Endodermal cell (in vitro differentiated cells): ENCODE measurements around the gene CASQ2. TPM values are rescaled to one million over a fixed set of nuclear protein-coding genes. Genes with fewer than 3 reads are reported as not detected.

ENCODE experiments used
- DNase-seq: peaks from one replicate; pipeline ENCODE4 v3.0.0-alpha.2; 2017
- H3K27ac ChIP-seq: 2 replicates; pipeline ENCODE4 v1.5.1; 2013; ENCODE audit warnings: mild to moderate bottlenecking, low read depth, low read length, moderate library complexity
- H3K27me3 ChIP-seq: 2 replicates; pipeline ENCODE4 v1.6.1; 2013; ENCODE audit warnings: mild to moderate bottlenecking, low read length, moderate library complexity; ENCODE audit not compliant: insufficient read depth, control insufficient read depth, poor library complexity, severe bottlenecking
- H3K36me3 ChIP-seq: 2 replicates; pipeline ENCODE4 v1.7.0; 2013; ENCODE audit warnings: mild to moderate bottlenecking, low read length, moderate library complexity; ENCODE audit not compliant: control insufficient read depth, insufficient read depth
- H3K4me1 ChIP-seq: one replicate; pipeline ENCODE4 v1.7.0; 2013; ENCODE audit warnings: low read length; ENCODE audit not compliant: control insufficient read depth, insufficient read depth
- H3K4me3 ChIP-seq: 2 replicates; pipeline ENCODE4 v1.5.1; 2013; ENCODE audit warnings: mild to moderate bottlenecking, low read length, moderate library complexity
- H3K9ac ChIP-seq: 2 replicates; pipeline ENCODE4 v1.6.1; 2013; ENCODE audit warnings: mild to moderate bottlenecking, low read length, moderate library complexity; ENCODE audit not compliant: poor library complexity, severe bottlenecking; ENCODE audit errors: extremely low read depth
- H3K9me3 ChIP-seq: 2 replicates; pipeline ENCODE4 v1.6.1; 2013; ENCODE audit warnings: mild to moderate bottlenecking, low read length, moderate library complexity; ENCODE audit not compliant: control insufficient read depth
- H3K27ac Mint-ChIP-seq: 2 replicates; pipeline ENCODE4 v1.8.0; 2020; ENCODE audit warnings: mixed read lengths
- H3K27me3 Mint-ChIP-seq: 2 replicates; pipeline ENCODE4 v1.8.0; 2021; ENCODE audit warnings: mild to moderate bottlenecking, mixed read lengths; ENCODE audit not compliant: insufficient read depth
- H3K36me3 Mint-ChIP-seq: 2 replicates; pipeline ENCODE4 v1.8.0; 2020; ENCODE audit warnings: low read depth, mixed read lengths
- H3K4me1 Mint-ChIP-seq: 2 replicates; pipeline ENCODE4 v1.8.0; 2020; ENCODE audit warnings: mixed read lengths
- H3K4me3 Mint-ChIP-seq: 2 replicates; pipeline ENCODE4 v1.8.0; 2020; ENCODE audit warnings: mild to moderate bottlenecking, moderate library complexity, mixed read lengths
- H3K9me3 Mint-ChIP-seq: 2 replicates; pipeline ENCODE4 v1.8.0; 2020; ENCODE audit warnings: mild to moderate bottlenecking, mixed read lengths
- CTCF ChIP-seq: fragments of 200-600 bp; sonication (generic); conservative IDR thresholded peaks from 2 replicates; pipeline ENCODE4 v1.5.0; 2021; ENCODE audit warnings: antibody characterized with exemption, mild to moderate bottlenecking
- WGBS, 2 experiments: methylation state at CpG; one replicate each; pipeline versions ENCODE4 v1.1.5 to v1.1.7; 2013; ENCODE audit warnings: missing lambda C conversion rate in 2 of 2, mixed read lengths in 1 of 2; ENCODE audit not compliant: insufficient coverage in 1 of 2, insufficient read length in 1 of 2; 5-methylcytosine and 5-hydroxymethylcytosine counted together
- total RNA-seq, 2 donors: library from RNA; stranded (reverse); fragmentation: NEBNext Ultra II Directional in 1 of 2; extraction: Animal tissue kit (Norgen Biotek cat#: 25700) in 1 of 2; gene quantifications; 2 replicates in 1 of 2; 3 replicates in 1 of 2; pipeline ENCODE4 v1.2.1, GENCODE V29; 2021

Gene CASQ2
- total RNA-seq, 2 donors from 2014 or later, result not detected

GRCh38 chr1:115692224-115692623, 76.3 kb downstream of the CASQ2 start:
- Histone ChIP-seq H3K4me3 (no peak overlapping the region), H3K9ac (no peak overlapping the region), H3K27me3 (no peaks in the 10 kb centered on the region), H3K9me3 (no peaks in the 10 kb centered on the region), H3K27ac (no peak overlapping the region), H3K36me3 (peaks cover 64% of the 10 kb centered on the region), H3K4me1 (no peaks in the 10 kb centered on the region)
- H3K9me3 Mint-ChIP-seq, result no peaks in the 10 kb centered on the region
- H3K27me3 Mint-ChIP-seq, result no peaks in the 10 kb centered on the region
- peaks cover 6% of the 10 kb centered on the region for H3K4me1 Mint-ChIP-seq
- H3K36me3 Mint-ChIP-seq, result peaks cover 47% of the 10 kb centered on the region
- no peak overlapping the region for H3K4me3 Mint-ChIP-seq
- H3K27ac Mint-ChIP-seq, result no peak overlapping the region
- 92 to 100% methylated on average over 1 to 4 of the region's 4 CpGs for WGBS, 2 experiments
- no peak for TF ChIP-seq CTCF
- no peak for DNase-seq

DNA sequence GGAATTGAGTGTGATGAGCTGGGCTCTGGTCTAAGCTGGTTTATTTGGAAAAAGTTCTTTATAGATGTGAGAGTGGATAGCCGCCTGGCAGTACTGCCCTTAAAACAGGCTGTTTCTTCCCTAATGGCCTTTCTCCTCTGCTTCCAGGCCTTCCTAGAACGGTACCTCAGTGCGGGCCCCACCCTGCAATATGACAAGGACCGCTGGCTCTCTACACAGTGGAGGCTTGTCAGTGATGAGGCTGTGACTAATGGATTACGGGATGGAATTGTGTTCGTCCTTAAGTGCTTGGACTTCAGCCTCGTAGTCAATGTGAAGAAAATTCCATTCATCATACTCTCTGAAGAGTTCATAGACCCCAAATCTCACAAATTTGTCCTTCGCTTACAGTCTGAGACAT, 77.5 kb downstream of the CASQ2 start:
- TF ChIP-seq CTCF, result no peak
- H3K36me3 Mint-ChIP-seq, result peaks cover 58% of the 10 kb centered on the region
- Histone ChIP-seq H3K36me3 (peaks cover 77% of the 10 kb centered on the region), H3K9ac (no peak overlapping the region), H3K4me3 (no peak overlapping the region), H3K27me3 (no peaks in the 10 kb centered on the region), H3K9me3 (no peaks in the 10 kb centered on the region), H3K4me1 (no peaks in the 10 kb centered on the region), H3K27ac (no peak overlapping the region)
- DNase-seq, result no peak
- WGBS, 2 experiments, result 81 to 92% methylated on average over 4 to 8 of the region's 8 CpGs
- no peak overlapping the region for H3K27ac Mint-ChIP-seq
- peaks cover 6% of the 10 kb centered on the region for H3K4me1 Mint-ChIP-seq
- H3K4me3 Mint-ChIP-seq, result no peak overlapping the region
- no peaks in the 10 kb centered on the region for H3K27me3 Mint-ChIP-seq
- H3K9me3 Mint-ChIP-seq, result no peaks in the 10 kb centered on the region

- 91% methylated on average over 2 of the region's 3 CpGs; no CpG with 5 or more reads in 1 of the 2 experiments for WGBS, 2 experiments
- peaks cover 81% of the 10 kb centered on the region for H3K36me3 Mint-ChIP-seq
- no peak overlapping the region for H3K4me3 Mint-ChIP-seq
These were observed 80.8 kb downstream of the CASQ2 start for GRCh38 chr1:115687744-115688143.

More at GRCh38 chr1:115687744-115688143, 80.8 kb downstream of the CASQ2 start:
- Histone ChIP-seq H3K27me3 (no peaks in the 10 kb centered on the region), H3K4me3 (no peak overlapping the region), H3K4me1 (no peaks in the 10 kb centered on the region), H3K9me3 (no peaks in the 10 kb centered on the region), H3K9ac (no peak overlapping the region), H3K36me3 (peaks cover 95% of the 10 kb centered on the region), H3K27ac (no peak overlapping the region)
- no peak for DNase-seq
- H3K9me3 Mint-ChIP-seq, result no peaks in the 10 kb centered on the region
- no peaks in the 10 kb centered on the region for H3K4me1 Mint-ChIP-seq
- no peaks in the 10 kb centered on the region for H3K27me3 Mint-ChIP-seq
- TF ChIP-seq CTCF, result no peak
- H3K27ac Mint-ChIP-seq, result no peak overlapping the region
